GM12878 (cell line): ENCODE measurements around the gene CYS1. TPM values are rescaled to one million over a fixed set of nuclear protein-coding genes. Genes with fewer than 3 reads are reported as not detected.
"Not testable (repeated sequence)": the region's sequence is repeated elsewhere in the genome, so short reads cannot be mapped to it uniquely, and the experiment has no call there.

Experiments used
- ATAC-seq: fragments of 200-7000 bp; cut with Tn5 transposase; 3 replicates; pipeline ENCODE4 v1.9.1; 2020; ENCODE audit warnings: mild to moderate bottlenecking, moderate library complexity
- BruUV-seq: library from RNA; stranded (reverse); fragments of 400-500 nt; replicated peaks from 2 replicates; lab custom pipeline; 2021; lab: Mats Ljungman, UMichigan
- CTCF ChIA-PET: fragments of 300-600 bp; sonication (Branson Sonifier 250); formaldehyde crosslinking; extraction: SDS; loops from one replicate; lab custom pipeline; 2021; ENCODE audit warnings: inconsistent platforms; lab: Yijun Ruan, JAX
- POLR2A ChIA-PET: fragments of 350-600 bp; formaldehyde crosslinking; extraction: SDS; loops from one replicate; lab custom pipeline; 2021; ENCODE audit warnings: inconsistent platforms; lab: Charles Lee
- RAD21 ChIA-PET: fragments of 300-600 bp; sonication (Branson Sonifier 250); formaldehyde crosslinking; loops from one replicate; lab custom pipeline; 2023; ENCODE audit warnings: antibody characterized with exemption; ENCODE audit not compliant: unreplicated experiment; lab: Charles Lee
- SMC1A ChIA-PET: fragments of 300-600 bp; sonication (Branson Sonifier 250); formaldehyde crosslinking; loops from one replicate; lab custom pipeline; 2023; ENCODE audit not compliant: unreplicated experiment, uncharacterized antibody; lab: Charles Lee
- DNase-seq: peaks from one replicate; pipeline ENCODE4 v3.0.0-alpha.2; 2011; ENCODE audit warnings: low read depth, low spot score
- FAIRE-seq: peaks from 3 replicates; lab custom pipeline; 2011; peaks lifted over from hg19 to GRCh38; lab: Jason Lieb, UNC
- H2AFZ ChIP-seq: 2 replicates; pipeline ENCODE4 v1.6.0; 2011; ENCODE audit warnings: low read depth, low read length, control low read depth; ENCODE audit not compliant: control insufficient read depth
- H3K27ac ChIP-seq: 2 replicates; pipeline ENCODE4 v1.5.1; 2011; ENCODE audit warnings: control low read depth; ENCODE audit not compliant: control insufficient read depth, insufficient read depth
- H3K27me3 ChIP-seq, 2 experiments: replicated peaks in 1 of 2; 2 replicates each; pipeline versions ENCODE4 v1.6.0 to v1.6.1; 2011; ENCODE audit warnings: low read length in 1 of 2; ENCODE audit not compliant: control insufficient read depth in 2 of 2, insufficient read depth in 2 of 2
- H3K36me3 ChIP-seq, 2 experiments: 2 replicates each; pipeline ENCODE4 v1.5.1; 2011; ENCODE audit warnings: low read length in 1 of 2; ENCODE audit not compliant: control insufficient read depth in 2 of 2, insufficient read depth in 2 of 2
- H3K4me1 ChIP-seq: 2 replicates; pipeline ENCODE4 v1.6.1; 2011; ENCODE audit warnings: mild to moderate bottlenecking, low read length, moderate library complexity, mixed read lengths; ENCODE audit not compliant: control insufficient read depth, insufficient read depth
- H3K4me2 ChIP-seq: 2 replicates; pipeline ENCODE4 v1.6.0; 2011; ENCODE audit warnings: control low read depth; ENCODE audit not compliant: control insufficient read depth, insufficient read depth
- H3K4me3 ChIP-seq: fragments of 200-600 bp; sonication (generic); 2 replicates; pipeline ENCODE4 v1.5.1; 2016
- H3K79me2 ChIP-seq: 2 replicates; pipeline ENCODE4 v1.6.0; 2011; ENCODE audit warnings: low read length; ENCODE audit not compliant: control insufficient read depth, insufficient read depth
- H3K9ac ChIP-seq: 2 replicates; pipeline ENCODE4 v1.8.0; 2011; ENCODE audit warnings: low read length, control low read depth, mixed read lengths; ENCODE audit not compliant: control insufficient read depth, insufficient read depth
- H3K9me3 ChIP-seq: replicated peaks from 3 replicates; pipeline ENCODE4 v1.5.1; 2011; ENCODE audit warnings: mild to moderate bottlenecking, low read length; ENCODE audit not compliant: control insufficient read depth, insufficient read depth
- H4K20me1 ChIP-seq: 2 replicates; pipeline ENCODE4 v1.6.0; 2011; ENCODE audit not compliant: control insufficient read depth, insufficient read depth
- BCL3 ChIP-seq: IDR thresholded peaks from 2 replicates; pipeline ENCODE4 v1.6.1; 2011; ENCODE audit warnings: borderline replicate concordance, low read depth, mild to moderate bottlenecking, moderate library complexity, low read length; ENCODE audit not compliant: insufficient read depth, poor library complexity, severe bottlenecking
- TCF3 ChIP-seq: IDR thresholded peaks from 2 replicates; pipeline ENCODE4 v1.6.1; 2012; ENCODE audit warnings: low read depth, mild to moderate bottlenecking, low read length, borderline replicate concordance; ENCODE audit not compliant: insufficient read depth
- WGBS: methylation state at CpG from one replicate; pipeline ENCODE4 v1.1.6; 2016; ENCODE audit warnings: low lambda C conversion rate; ENCODE audit not compliant: insufficient replicate concordance, insufficient coverage; ENCODE audit errors: missing lambda C conversion rate; 5-methylcytosine and 5-hydroxymethylcytosine counted together
- in situ Hi-C: fragments of 300-500 bp; cut with MboI; formaldehyde crosslinking; loops from 9 replicates; pipeline ENCODE4 v1.14.3; 2018; ENCODE audit warnings: mixed read lengths
- intact Hi-C: fragments of 100-400 bp; cut with micrococcal nuclease; formaldehyde crosslinking; loops from one replicate; pipeline ENCODE4 v1.14.2; 2022; ENCODE audit not compliant: unreplicated experiment
- polyA plus RNA-seq, 11 experiments: library from polyadenylated mRNA; depleted of rRNA in 4 of 11; unstranded in 6 of 11; stranded (reverse) in 5 of 11; fragments of >200 nt; fragmentation: Nextera tagmentation in 4 of 11; fragmentation: Illumina TruSeq in 1 of 11; extraction: Ambion mirVana in 4 of 11; extraction: Trizol in 1 of 11; gene quantifications; 1 replicate in 1 of 11; 2 replicates in 10 of 11; pipeline versions ENCODE4 v1.2.1 to v1.2.3, GENCODE V29; 2011 to 2016; ENCODE audit warnings: inconsistent platforms in 2 of 11, missing spikeins in 2 of 11, low read depth in 1 of 11
- total RNA-seq, 4 experiments: library from RNA; depleted of rRNA in 3 of 4; stranded (reverse); fragments of >200 nt in 3 of 4; fragmentation: Illumina TruSeq in 1 of 4; extraction: Trizol in 1 of 4; gene quantifications; 2 replicates each; pipeline versions ENCODE4 v1.2.1 to v1.2.3, GENCODE V29; 2013 to 2021

The CYS1 gene
- total and polyA plus RNA-seq, 10 of the 15 experiments (the other 5 are each of a cell fraction or from before 2014, with no cell fraction given) = 0.35 to 6.4 (median 2.5) TPM

DNA sequence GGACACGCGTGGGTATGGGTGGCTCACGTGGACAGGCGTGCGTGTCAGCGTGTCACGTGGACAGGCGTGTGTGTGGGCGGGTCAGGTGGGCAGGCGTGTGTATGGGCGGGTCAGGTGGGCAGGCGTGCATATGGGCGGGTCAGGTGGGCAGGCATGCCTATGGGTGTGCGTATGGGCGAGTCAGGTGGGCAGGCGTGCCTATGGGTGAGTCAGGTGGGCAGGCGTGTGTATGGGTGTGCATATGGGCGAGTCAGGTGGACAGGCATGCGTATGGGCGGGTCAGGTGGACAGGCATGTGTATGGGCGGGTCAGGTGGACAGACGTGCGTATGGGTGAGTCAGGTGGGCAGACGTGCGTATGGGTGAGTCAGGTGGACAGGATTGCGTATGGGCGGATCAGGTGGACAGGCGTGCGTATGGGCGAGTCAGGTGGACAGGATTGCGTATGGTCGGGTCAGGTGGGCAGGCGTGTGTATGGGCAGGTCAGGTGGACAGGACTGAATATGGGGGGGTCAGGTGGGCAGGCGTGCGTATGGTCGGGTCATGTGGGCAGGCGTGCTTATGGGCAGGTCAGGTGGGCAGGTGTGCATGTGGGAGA, 67.7 kb downstream of the CYS1 start:
- BruUV-seq, DNase-seq, H3K4me1 ChIP-seq, H2AFZ ChIP-seq, H3K79me2 ChIP-seq, ATAC-seq, RAD21 ChIA-PET, CTCF ChIA-PET, H3K4me2 ChIP-seq, intact Hi-C loops, POLR2A ChIA-PET: not testable (repeated sequence)
- 0 out of 2 replicates have a peak, but pooled peaks have one; percentile 12 for TF ChIP-seq TCF3
- TF ChIP-seq, all 136 proteins: peak for 1; not testable (repeated sequence) for 135
- H3K9ac ChIP-seq, H3K4me3 ChIP-seq, FAIRE-seq, SMC1A ChIA-PET, H3K27me3 ChIP-seq, H3K36me3 ChIP-seq, H3K27ac ChIP-seq, in situ Hi-C loops, H4K20me1 ChIP-seq, H3K9me3 ChIP-seq: not testable (repeated sequence)
- WGBS = 88% methylated on average over 36 of the region's 37 CpGs

GRCh38 chr2:10011606-10012325, 68.4 kb downstream of the CYS1 start:
- TF ChIP-seq BCL3 = peak; percentile 8
- TF ChIP-seq, all 136 proteins: peak for 1; not testable (repeated sequence) for 135
- ATAC-seq, RAD21 ChIA-PET, FAIRE-seq, H2AFZ ChIP-seq, H3K27ac ChIP-seq, H3K4me2 ChIP-seq, H3K9ac ChIP-seq, H3K27me3 ChIP-seq, H3K36me3 ChIP-seq, CTCF ChIA-PET, H3K4me1 ChIP-seq, H4K20me1 ChIP-seq, H3K4me3 ChIP-seq, H3K9me3 ChIP-seq, intact Hi-C loops, BruUV-seq, H3K79me2 ChIP-seq, DNase-seq, in situ Hi-C loops, SMC1A ChIA-PET, POLR2A ChIA-PET: not testable (repeated sequence)
- 90% methylated on average over 49 of the region's 61 CpGs for WGBS
